ENCODE measurements around the gene TNFSF9. TPM values are rescaled to one million over a fixed set of nuclear protein-coding genes. Genes with fewer than 3 reads are reported as not detected.
A peak's percentile ranks its signal among the peaks of the same experiment; 100 is the strongest.

The TNFSF9 gene
- total and polyA plus RNA-seq, 4 donors = 0.08 to 0.12 TPM; not detected in 2

DNA sequence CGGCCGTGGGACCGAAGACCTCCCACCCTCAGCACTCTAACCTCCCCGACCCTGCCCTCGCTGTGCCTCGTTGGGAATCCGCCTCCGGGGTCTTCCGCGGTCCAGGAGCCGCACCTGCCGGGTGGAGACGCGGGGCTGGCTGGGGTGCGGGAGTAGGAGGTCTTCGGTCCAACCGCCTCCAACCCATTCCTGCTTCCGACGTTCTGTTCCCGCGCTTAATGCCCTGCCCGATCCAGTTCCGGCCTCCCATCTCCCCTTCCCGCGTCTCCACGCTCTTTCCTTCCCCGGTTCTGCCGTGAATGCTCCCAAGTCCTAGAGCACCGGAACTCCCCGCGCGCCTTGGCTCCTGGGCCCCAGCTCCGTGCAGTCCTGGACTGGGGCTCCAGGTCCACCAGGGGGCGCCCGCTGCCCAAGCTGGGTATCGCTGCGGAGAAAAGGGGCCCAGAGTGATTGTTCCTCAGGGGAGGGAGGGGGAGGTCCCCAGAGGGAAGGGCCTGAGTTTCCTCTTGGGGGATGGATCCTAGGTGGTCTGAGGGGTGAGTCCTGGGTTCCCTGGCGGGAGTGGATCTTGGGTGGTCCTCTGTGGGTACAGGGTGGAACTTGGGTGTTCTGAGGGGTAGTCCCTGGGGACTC, 14.1 kb upstream of the TNFSF9 start:
- peak; percentile 91 for DNase-seq (ENCODE audit: low spot score)
- WGBS = 2% methylated on average over 38 of the region's 38 CpGs
- H3K9ac ChIP-seq (ENCODE audit: low read depth in 1 of 2, low read length in 2 of 2) = peak overlapping the region in 1 of 2 donors; percentile 60
- peak overlapping the region; percentile 33 to 77 (median 52) for H3K4me3 ChIP-seq (ENCODE audit: low read depth in 1 of 3, low read length in 3 of 3)
- H3K9me3 ChIP-seq (ENCODE audit: control insufficient read depth in 4 of 4, low read length in 3 of 4) = no peaks in the 10 kb centered on the region
- H3K4me1 ChIP-seq (ENCODE audit: control insufficient read depth in 4 of 4, insufficient read depth in 4 of 4, low read length in 3 of 4) = peaks cover 0 to 8% (median 6%) of the 10 kb centered on the region in 4 donors
- TF ChIP-seq FOXA2 (IDR thresholded peaks at IDR 0.05) (no peak), FOXA1 (IDR thresholded peaks at IDR 0.05) (no peak), HNF4G (IDR thresholded peaks at IDR 0.05) (no peak), GABPA (IDR thresholded peaks at IDR 0.05 in 1 of 2, conservative IDR thresholded peaks at IDR 0.05 in 1 of 2) (no peak), RAD21 (IDR thresholded peaks at IDR 0.05) (peak; percentile 92 to 97), EGR1 (IDR thresholded peaks at IDR 0.05; ENCODE audit: low read depth in 2 of 2) (no peak), SP1 (IDR thresholded peaks at IDR 0.05) (no peak), JUND (IDR thresholded peaks at IDR 0.05) (no peak), YY1 (IDR thresholded peaks at IDR 0.05) (no peak), HNF4A (conservative IDR thresholded peaks at IDR 0.05) (peak in 1 of 2 donors; percentile 10)
- TF ChIP-seq, protein P1, sequence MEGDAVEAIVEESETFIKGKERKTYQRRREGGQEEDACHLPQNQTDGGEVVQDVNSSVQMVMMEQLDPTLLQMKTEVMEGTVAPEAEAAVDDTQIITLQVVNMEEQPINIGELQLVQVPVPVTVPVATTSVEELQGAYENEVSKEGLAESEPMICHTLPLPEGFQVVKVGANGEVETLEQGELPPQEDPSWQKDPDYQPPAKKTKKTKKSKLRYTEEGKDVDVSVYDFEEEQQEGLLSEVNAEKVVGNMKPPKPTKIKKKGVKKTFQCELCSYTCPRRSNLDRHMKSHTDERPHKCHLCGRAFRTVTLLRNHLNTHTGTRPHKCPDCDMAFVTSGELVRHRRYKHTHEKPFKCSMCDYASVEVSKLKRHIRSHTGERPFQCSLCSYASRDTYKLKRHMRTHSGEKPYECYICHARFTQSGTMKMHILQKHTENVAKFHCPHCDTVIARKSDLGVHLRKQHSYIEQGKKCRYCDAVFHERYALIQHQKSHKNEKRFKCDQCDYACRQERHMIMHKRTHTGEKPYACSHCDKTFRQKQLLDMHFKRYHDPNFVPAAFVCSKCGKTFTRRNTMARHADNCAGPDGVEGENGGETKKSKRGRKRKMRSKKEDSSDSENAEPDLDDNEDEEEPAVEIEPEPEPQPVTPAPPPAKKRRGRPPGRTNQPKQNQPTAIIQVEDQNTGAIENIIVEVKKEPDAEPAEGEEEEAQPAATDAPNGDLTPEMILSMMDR (IDR thresholded peaks at IDR 0.05; ENCODE audit: low read depth, low read length, missing input control) = peak; percentile 90
- TF ChIP-seq, protein P2, sequence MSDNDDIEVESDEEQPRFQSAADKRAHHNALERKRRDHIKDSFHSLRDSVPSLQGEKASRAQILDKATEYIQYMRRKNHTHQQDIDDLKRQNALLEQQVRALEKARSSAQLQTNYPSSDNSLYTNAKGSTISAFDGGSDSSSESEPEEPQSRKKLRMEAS (IDR thresholded peaks at IDR 0.05) = no peak
- TF ChIP-seq, protein P3, sequence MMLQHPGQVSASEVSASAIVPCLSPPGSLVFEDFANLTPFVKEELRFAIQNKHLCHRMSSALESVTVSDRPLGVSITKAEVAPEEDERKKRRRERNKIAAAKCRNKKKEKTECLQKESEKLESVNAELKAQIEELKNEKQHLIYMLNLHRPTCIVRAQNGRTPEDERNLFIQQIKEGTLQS (IDR thresholded peaks at IDR 0.05) = no peak
- H3K27me3 ChIP-seq (ENCODE audit: control insufficient read depth in 4 of 4, insufficient read depth in 4 of 4, low read length in 3 of 4) = no peaks in the 10 kb centered on the region
- no peaks in the 10 kb centered on the region for H3K36me3 ChIP-seq (ENCODE audit: control insufficient read depth in 4 of 4, insufficient read depth in 3 of 4, low read depth in 1 of 4, low read length in 3 of 4)
- H3K27ac ChIP-seq (ENCODE audit: low read depth in 1 of 2, low read length in 2 of 2) = peak overlapping the region; percentile 16 to 38

DNA sequence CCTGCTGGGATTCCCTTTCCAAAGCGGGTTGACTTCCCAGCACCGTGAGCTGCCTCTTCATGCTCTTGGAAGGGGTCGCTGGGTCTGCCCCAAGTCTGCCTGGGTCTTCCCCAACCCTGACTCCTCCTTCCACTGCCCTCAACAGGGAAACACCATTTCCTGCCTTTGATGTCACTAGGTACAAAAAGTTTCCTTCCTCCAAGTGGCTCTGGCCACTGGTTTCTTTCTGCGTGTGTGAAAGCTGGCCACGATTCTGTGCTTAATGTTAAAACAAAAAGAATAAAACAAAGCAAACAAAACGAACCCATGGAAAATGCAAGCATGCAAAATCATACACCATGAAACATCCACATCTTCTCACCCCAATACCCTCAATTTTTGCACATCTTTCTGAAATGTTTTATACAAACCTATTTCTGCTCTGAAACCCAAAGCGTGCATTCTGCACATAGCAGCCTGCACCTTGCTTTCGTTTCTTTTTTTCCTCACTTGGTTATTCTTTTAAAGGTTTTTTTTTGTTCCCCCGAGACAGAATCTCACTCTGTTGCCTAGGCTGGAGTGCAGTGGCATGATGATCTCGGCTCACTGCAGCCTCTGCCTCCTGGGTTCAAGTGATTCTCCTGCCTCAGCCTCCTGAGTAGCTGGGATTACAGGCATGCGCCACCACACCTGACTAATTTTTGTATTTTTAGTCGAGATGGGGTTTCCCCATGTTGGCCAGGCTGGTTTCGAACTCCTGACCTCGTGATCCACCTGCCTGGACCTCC, 12.5 kb upstream of the TNFSF9 start:
- Histone ChIP-seq H3K36me3 (ENCODE audit: control insufficient read depth in 4 of 4, insufficient read depth in 3 of 4, low read depth in 1 of 4, low read length in 3 of 4) (no peaks in the 10 kb centered on the region), H3K27me3 (ENCODE audit: control insufficient read depth in 4 of 4, insufficient read depth in 4 of 4, low read length in 3 of 4) (peaks cover 0 to 5% (median 0%) of the 10 kb centered on the region in 4 donors), H3K9me3 (ENCODE audit: control insufficient read depth in 4 of 4, low read length in 3 of 4) (no peaks in the 10 kb centered on the region), H3K9ac (ENCODE audit: low read depth in 1 of 2, low read length in 2 of 2) (no peak overlapping the region), H3K4me1 (ENCODE audit: control insufficient read depth in 4 of 4, insufficient read depth in 4 of 4, low read length in 3 of 4) (peaks cover 0 to 8% (median 6%) of the 10 kb centered on the region in 4 donors), H3K27ac (ENCODE audit: low read depth in 1 of 2, low read length in 2 of 2) (no peak overlapping the region), H3K4me3 (ENCODE audit: low read depth in 1 of 3, low read length in 3 of 3) (no peak overlapping the region)
- no peak for DNase-seq (ENCODE audit: low spot score)
- 56% methylated on average over 14 of the region's 14 CpGs for WGBS
- TF ChIP-seq, protein P4, sequence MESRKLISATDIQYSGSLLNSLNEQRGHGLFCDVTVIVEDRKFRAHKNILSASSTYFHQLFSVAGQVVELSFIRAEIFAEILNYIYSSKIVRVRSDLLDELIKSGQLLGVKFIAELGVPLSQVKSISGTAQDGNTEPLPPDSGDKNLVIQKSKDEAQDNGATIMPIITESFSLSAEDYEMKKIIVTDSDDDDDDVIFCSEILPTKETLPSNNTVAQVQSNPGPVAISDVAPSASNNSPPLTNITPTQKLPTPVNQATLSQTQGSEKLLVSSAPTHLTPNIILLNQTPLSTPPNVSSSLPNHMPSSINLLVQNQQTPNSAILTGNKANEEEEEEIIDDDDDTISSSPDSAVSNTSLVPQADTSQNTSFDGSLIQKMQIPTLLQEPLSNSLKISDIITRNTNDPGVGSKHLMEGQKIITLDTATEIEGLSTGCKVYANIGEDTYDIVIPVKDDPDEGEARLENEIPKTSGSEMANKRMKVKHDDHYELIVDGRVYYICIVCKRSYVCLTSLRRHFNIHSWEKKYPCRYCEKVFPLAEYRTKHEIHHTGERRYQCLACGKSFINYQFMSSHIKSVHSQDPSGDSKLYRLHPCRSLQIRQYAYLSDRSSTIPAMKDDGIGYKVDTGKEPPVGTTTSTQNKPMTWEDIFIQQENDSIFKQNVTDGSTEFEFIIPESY (IDR thresholded peaks at IDR 0.05) = no peak
- TF ChIP-seq, protein P5, sequence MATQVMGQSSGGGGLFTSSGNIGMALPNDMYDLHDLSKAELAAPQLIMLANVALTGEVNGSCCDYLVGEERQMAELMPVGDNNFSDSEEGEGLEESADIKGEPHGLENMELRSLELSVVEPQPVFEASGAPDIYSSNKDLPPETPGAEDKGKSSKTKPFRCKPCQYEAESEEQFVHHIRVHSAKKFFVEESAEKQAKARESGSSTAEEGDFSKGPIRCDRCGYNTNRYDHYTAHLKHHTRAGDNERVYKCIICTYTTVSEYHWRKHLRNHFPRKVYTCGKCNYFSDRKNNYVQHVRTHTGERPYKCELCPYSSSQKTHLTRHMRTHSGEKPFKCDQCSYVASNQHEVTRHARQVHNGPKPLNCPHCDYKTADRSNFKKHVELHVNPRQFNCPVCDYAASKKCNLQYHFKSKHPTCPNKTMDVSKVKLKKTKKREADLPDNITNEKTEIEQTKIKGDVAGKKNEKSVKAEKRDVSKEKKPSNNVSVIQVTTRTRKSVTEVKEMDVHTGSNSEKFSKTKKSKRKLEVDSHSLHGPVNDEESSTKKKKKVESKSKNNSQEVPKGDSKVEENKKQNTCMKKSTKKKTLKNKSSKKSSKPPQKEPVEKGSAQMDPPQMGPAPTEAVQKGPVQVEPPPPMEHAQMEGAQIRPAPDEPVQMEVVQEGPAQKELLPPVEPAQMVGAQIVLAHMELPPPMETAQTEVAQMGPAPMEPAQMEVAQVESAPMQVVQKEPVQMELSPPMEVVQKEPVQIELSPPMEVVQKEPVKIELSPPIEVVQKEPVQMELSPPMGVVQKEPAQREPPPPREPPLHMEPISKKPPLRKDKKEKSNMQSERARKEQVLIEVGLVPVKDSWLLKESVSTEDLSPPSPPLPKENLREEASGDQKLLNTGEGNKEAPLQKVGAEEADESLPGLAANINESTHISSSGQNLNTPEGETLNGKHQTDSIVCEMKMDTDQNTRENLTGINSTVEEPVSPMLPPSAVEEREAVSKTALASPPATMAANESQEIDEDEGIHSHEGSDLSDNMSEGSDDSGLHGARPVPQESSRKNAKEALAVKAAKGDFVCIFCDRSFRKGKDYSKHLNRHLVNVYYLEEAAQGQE (IDR thresholded peaks at IDR 0.05) = no peak
- TF ChIP-seq HNF4G (IDR thresholded peaks at IDR 0.05) (no peak), RAD21 (IDR thresholded peaks at IDR 0.05) (no peak), FOXA2 (IDR thresholded peaks at IDR 0.05) (no peak), EGR1 (IDR thresholded peaks at IDR 0.05; ENCODE audit: low read depth in 2 of 2) (no peak), GABPA (IDR thresholded peaks at IDR 0.05 in 1 of 2, conservative IDR thresholded peaks at IDR 0.05 in 1 of 2) (no peak), NR2F2 (IDR thresholded peaks at IDR 0.05) (no peak), HNF4A (conservative IDR thresholded peaks at IDR 0.05) (no peak), YY1 (IDR thresholded peaks at IDR 0.05) (no peak), JUND (IDR thresholded peaks at IDR 0.05) (no peak)
- TF ChIP-seq, protein P3 (IDR thresholded peaks at IDR 0.05) = no peak
- TF ChIP-seq, protein P2 (IDR thresholded peaks at IDR 0.05) = no peak
- TF ChIP-seq, protein P1 (IDR thresholded peaks at IDR 0.05; ENCODE audit: low read depth, low read length, missing input control) = no peak

All from liver (tissue), 9 donors.